ENCODE data around the gene NFE2L1.
"Not testable (repeated sequence)": the region's sequence is repeated elsewhere in the genome, so short reads cannot be mapped to it uniquely, and the experiment has no call there.

The NFE2L1 gene

DNA sequence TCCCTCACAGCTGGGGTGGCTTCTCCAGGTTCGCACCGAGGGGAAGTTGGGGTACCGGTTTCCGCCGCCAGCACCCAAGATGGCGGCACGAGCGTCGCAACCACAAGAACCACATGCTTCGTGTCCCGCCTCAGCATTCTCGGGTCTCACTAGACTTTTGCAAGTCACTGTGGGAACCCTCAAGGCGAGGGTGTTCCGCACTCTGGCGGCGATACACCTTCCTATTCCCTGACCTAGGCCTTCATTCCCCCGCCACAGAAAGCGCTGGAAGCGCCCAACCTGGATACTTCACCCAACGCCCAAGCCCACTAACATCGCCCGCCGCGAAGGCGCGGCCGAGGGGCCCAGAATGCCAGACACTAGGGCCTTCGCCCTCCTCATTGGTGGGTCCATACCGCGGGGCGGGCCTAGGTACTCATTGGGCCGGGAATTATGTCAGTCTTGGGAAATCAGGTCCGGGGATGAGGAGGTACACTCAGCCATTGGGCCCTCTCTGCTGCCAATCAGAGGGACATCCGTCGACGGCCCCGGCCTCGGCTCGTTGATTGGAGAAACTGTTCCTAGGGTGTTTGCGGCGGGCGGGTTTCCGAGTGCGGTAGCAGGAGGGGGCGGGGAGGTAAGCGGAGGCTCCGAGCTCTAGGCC lies at the start of gene NFE2L1:
Gene NFE2L1 (plus strand): TSS at position 619 of the 643 bp plus-strand sequence. CDS start 2,760 bp downstream, outside the sequence.
- DNase-seq (ENCODE audit: low read depth in 2 of 2, low spot score in 1 of 2): peak; percentile 94 to 97

DNA sequence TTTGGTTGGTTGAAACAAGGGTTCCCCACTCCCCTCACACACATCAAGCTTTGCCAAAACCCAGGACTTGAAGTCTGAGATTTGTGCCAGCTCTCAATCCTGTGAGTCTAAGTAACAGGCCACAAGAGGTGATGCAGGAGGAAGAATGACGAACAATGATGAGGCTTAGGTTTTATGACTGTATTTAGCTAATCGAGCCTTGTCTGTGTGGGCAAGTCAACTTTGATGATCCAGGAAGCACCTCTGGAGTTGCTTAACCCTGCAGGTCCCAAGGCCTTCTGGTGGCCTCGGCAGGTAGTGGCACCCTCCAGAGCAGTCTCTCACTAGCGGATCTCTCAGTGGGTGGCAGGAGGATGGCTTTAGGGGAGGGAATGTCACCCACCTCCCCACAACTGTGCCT lies 48.6 kb upstream of the NFE2L1 start:
- no peak for DNase-seq (ENCODE audit: low read depth in 2 of 2, low spot score in 1 of 2)

GRCh38 chr17:48001197-48001596 lies 47.0 kb upstream of the NFE2L1 start:
- no peak for DNase-seq (ENCODE audit: low read depth in 2 of 2, low spot score in 1 of 2)

GRCh38 chr17:48001657-48002056 lies 46.5 kb upstream of the NFE2L1 start:
- not testable (repeated sequence) for DNase-seq (ENCODE audit: low read depth in 2 of 2, low spot score in 1 of 2)

GRCh38 chr17:48002266-48002915 lies 45.8 kb upstream of the NFE2L1 start:
- no peak for DNase-seq (ENCODE audit: low read depth in 2 of 2, low spot score in 1 of 2)

DNA sequence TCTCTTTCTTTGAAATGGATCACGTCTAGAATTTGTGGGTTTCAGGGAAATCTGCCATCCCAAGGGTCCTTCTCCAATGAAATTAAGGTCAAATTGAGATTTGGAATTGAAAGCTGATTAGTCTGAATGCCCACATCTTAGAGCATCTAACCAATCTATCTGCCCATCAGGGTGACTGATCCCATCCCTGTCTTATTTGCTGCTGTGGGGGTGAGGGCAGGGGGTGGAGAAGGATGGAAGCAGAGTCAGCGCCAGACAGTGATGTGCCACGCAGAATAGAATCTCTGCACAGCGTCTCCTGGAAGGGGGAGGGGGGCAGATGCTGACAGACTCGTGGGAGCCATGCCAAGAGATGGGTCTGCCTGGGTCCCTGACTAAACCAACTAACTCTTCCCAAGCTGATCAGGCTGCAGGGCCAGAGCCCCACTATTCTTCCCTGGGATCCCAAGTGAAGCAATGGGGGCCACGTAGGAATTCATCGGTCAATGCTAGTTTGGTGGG lies 45.2 kb upstream of the NFE2L1 start:
- no peak for DNase-seq (ENCODE audit: low read depth in 2 of 2, low spot score in 1 of 2)

DNA sequence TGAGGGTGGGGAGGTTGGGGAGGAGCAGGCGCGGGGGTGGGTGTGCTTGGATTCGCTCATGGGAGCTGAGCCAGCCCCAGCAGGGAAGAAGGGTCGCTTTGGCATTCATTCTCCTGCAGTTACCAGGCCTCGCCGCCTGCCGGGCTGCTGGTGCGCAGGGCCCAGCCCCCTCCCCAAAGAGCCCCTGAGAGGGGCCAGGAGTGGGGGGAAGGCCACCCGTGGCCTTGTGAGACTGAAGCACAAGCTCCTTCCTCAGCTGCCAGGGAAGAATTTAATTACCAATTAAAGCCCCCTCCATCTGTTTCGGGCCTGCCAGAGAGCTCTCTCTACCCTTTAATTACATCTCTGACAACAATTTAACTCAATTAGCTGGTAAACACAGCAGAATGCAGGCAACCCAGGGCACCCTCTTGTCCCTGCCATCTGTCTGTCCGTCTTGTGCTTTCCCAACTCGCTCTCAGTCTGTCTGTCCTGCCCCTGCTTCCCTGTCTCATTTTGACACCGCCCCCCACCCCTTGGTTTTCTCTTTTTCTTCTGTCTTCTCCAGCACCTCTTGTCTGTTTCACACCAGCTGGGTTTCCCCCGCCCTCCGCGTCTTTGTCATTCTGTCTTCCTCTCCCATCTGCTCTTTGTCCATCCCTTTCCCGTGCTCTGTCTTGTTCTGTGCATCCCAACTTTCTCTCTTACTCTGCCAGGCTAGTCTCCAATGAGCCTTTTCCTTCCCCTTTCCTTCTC lies 44.6 kb upstream of the NFE2L1 start:
- no peak for DNase-seq (ENCODE audit: low read depth in 2 of 2, low spot score in 1 of 2)

DNA sequence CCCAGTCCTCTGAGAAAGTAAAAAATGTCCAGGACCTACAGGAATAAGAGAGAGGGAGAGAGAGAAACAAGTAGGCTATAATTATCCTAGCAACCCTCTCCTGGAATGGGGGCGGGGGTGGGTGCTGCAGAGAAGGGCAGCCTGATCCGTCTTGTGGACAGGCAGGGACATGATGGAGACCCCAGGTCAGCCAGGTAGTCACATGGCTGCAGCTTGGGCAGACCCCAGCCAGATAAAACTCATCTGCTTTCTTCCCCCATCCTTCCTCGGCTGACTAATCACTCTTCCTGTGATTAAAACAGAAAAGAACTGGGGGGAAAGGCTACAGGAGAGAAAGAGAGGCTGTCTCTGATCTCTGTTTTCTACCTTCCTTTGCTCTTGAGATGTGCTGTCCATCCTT lies 43.2 kb upstream of the NFE2L1 start:
- no peak for DNase-seq (ENCODE audit: low read depth in 2 of 2, low spot score in 1 of 2)

DNA sequence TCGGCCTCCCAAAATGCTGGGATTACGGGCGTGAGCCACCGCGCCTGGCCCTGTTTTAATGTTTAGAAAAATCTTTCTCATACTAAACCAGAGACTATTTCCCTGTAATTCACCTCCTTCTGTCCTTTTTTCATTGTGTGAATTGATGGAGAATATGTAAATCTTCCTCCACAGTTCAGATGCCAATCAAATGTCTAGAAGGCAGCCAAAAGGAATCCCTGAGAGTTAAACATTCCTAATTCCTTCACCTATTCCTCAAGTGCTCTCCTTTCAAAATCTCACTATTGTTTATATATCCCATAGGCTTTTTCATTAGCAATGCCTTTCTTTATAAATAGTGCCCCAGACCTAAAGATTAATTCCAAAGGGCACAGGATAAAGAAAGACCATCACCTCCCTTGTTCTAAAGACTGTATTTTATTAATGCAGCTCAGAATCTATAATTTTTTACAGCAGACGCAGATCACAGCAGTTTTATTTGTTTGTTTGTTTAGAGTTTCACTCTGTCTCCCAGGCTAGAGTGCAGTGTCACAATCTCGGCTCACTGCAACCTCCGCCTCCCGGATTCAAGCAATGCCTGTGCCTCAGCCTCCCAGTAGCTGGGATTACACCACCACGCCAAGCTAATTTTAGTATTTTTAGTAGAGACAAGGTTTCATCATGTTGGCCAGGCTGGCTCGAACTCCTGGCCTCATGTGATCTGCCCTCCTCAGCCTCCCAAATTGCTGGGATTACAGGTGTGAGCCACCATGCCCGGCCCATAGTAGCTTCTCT lies 41.0 kb upstream of the NFE2L1 start:
- DNase-seq (ENCODE audit: low read depth in 2 of 2, low spot score in 1 of 2): no peak

DNA sequence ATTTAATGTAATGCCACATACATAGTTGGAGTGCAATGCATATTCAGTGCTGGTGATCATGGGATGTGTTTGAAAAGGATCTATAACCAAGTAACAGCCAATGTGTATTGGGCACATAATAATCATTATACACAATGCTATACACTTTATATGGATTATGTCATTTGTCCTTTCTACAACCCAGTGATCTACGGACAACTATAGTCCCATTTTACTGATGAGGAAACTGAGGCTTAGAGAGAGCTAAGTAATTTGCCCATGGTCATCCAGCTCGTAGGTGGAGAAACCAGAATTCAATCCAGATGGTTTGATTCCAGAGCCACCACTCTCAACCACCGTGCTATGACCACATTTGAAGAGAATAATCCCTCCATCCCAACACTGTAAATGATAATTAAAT lies 38.0 kb upstream of the NFE2L1 start:
- no peak for DNase-seq (ENCODE audit: low read depth in 2 of 2, low spot score in 1 of 2)

DNA sequence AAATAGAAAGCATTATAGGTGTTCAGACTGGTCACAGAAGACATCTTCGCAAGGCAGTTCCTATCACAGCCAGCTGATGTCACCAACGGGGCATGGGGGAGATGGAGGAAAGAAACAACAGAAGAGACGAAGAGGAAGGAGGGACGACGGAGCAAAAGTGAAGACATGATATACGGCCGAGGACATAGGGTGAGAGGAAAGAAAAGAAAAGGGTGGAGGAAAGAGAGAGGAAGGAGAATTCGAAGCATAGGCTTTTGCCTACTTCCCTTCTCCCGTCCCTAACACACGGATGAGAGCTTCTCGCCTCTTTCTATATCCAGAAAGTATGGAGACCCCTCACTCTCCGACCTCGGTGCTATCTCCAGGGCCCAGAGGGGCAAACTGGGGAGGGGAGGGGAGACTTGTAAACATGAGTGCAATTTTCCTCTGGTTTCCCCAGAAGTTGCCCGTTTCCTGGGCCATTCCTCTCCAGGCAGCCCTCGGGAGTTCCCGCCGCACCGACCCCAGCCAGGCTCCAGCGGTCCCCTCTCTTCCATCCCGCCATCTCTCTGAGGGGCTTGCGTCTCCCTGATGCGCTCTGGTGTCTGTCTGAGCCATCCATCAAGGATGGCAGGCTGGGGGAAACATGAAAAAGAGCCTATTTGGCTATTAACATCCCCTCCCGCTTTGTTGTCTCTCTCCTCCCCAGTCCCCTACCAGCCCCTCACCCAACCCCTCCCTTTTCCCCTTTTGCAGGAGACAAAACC lies 36.6 kb upstream of the NFE2L1 start:
- no peak for DNase-seq (ENCODE audit: low read depth in 2 of 2, low spot score in 1 of 2)

GRCh38 chr17:48012151-48012520 lies 36.0 kb upstream of the NFE2L1 start:
- DNase-seq (ENCODE audit: low read depth in 2 of 2, low spot score in 1 of 2): peak in 1 of 2 donors; percentile 28

DNA sequence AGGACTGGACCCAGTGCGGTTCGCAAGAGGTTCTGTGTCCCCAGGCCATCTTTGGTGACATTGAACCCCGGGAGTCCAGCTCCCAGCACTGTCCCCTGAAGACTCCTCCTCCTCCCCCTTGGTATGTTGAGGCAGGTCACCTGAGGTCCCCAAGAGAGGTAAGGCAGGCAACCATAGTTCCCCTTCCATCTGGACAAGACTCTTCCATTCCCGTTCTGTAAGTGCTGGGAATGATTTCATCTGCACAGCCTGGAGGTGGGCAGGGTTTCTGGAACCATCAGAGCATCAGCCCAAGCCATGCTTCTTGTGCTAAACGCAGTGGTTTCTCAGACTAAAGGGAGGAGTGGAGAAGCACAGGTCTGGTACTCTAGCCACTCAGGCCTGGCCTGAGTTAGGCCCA lies 35.5 kb upstream of the NFE2L1 start:
- no peak for DNase-seq (ENCODE audit: low read depth in 2 of 2, low spot score in 1 of 2)

GRCh38 chr17:48013876-48014594 lies 34.1 kb upstream of the NFE2L1 start:
- no peak for DNase-seq (ENCODE audit: low read depth in 2 of 2, low spot score in 1 of 2)

DNA sequence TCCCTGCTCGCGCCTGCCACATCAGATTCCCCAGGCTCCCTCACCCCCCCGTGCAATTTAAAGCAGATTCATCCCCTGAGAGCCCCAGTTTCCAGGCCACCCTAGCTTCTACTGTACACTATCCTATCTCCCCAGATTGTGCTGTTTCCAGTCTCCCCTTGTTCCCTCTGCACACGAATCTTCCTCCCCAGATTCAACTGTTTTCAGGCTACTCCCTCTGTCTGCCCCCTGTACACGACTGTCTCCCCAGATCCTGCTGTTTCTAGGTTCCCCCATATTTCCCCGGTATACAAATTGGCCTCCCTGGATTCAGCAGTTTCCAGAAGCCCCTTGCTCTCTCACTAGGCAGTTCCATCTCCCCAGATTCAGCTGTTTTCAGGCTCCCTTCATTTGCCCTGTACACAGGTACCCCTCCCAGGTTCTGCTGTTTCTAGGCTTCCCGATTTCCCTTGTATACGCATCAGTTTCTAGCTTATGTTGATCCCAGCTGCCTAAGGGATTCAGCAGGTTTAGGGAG lies 33.5 kb upstream of the NFE2L1 start:
- DNase-seq (ENCODE audit: low read depth in 2 of 2, low spot score in 1 of 2): no peak

DNA sequence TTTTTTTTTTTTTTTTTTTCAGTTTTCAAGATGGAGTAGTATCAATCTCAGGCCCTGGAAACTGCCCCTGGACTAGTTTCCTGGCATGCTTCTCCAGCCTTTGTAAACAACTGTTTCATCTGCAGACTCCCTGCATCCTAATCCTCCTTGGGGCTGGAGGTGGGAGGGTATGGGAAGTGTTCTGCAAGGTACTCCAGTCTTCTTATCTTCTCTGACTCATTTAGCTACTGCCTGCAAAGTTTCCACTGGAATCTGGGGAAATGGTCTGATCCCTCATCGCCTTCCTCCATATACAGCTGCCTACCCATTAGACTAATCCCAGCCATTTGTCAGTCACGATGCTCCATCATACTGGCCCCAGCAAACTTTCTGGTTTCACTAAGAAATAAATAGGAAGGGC lies 32.0 kb upstream of the NFE2L1 start:
- no peak for DNase-seq (ENCODE audit: low read depth in 2 of 2, low spot score in 1 of 2)

GRCh38 chr17:48017817-48018158 lies 30.4 kb upstream of the NFE2L1 start:
- DNase-seq (ENCODE audit: low read depth in 2 of 2, low spot score in 1 of 2): not testable (repeated sequence)

- DNase-seq (ENCODE audit: low read depth in 2 of 2, low spot score in 1 of 2): no peak
Observed at GRCh38 chr17:48021934-48022333, 26.2 kb upstream of the NFE2L1 start.

DNA sequence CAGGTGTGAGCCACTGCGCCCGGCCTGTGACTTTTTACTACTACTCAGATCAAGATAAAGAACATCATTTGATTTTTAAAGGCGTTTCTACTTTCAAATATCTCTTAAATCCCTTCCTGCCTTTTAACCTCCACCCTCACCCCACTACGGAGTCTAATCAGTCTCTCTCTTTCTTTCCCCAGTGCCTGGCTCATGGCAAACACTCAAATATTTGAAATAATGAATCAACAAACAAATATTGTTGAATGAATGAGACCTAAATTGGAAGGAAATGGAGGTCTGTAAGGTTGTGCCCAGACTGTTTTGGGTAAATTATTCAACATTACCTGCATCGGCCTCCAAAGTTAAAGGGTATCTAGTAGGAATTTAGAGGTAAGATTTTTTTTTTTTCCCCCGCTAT lies 25.3 kb upstream of the NFE2L1 start:
- DNase-seq (ENCODE audit: low read depth in 2 of 2, low spot score in 1 of 2): no peak

Measured in stimulated activated CD8-positive, alpha-beta memory T cell treated with anti-CD3 and anti-CD28 coated beads, Interleukin-4, amount 100 ng/mL, for 4 hours (primary cell).